GM10266 (cell line): Measurements from ENCODE around the gene TCEAL1.

ENCODE experiments used
- DNase-seq: peaks from one replicate; pipeline ENCODE4 v3.0.0; 2012; ENCODE audit errors: extremely low spot score
- TF ChIP-seq, protein P1 (sequence below): IDR thresholded peaks from 2 replicates; pipeline ENCODE4 v1.5.1; 2012; ENCODE audit warnings: mild to moderate bottlenecking, low read depth; ENCODE audit not compliant: control insufficient read depth, insufficient read depth; ENCODE audit errors: missing control alignments

The TCEAL1 gene

GRCh38 chrX:103678199-103678993 lies 49.6 kb downstream of the TCEAL1 start:
- TF ChIP-seq, protein P1, sequence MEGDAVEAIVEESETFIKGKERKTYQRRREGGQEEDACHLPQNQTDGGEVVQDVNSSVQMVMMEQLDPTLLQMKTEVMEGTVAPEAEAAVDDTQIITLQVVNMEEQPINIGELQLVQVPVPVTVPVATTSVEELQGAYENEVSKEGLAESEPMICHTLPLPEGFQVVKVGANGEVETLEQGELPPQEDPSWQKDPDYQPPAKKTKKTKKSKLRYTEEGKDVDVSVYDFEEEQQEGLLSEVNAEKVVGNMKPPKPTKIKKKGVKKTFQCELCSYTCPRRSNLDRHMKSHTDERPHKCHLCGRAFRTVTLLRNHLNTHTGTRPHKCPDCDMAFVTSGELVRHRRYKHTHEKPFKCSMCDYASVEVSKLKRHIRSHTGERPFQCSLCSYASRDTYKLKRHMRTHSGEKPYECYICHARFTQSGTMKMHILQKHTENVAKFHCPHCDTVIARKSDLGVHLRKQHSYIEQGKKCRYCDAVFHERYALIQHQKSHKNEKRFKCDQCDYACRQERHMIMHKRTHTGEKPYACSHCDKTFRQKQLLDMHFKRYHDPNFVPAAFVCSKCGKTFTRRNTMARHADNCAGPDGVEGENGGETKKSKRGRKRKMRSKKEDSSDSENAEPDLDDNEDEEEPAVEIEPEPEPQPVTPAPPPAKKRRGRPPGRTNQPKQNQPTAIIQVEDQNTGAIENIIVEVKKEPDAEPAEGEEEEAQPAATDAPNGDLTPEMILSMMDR: no peak
- DNase-seq: no peak
